ENCODE results near the gene SLC43A3. TPM values are rescaled to one million over a fixed set of nuclear protein-coding genes. Genes with fewer than 3 reads are reported as not detected.

SLC43A3 gene
- total and polyA plus RNA-seq, 2 of the 4 experiments (the other 2 are of a cell fraction), result 12.7 to 21.1 TPM

- TF ChIP-seq ELK1 (IDR thresholded peaks at IDR 0.05; ENCODE audit: borderline replicate concordance, low read depth, low read length) (no peak), CEBPB (IDR thresholded peaks at IDR 0.05; ENCODE audit: low read depth, low read length) (peak; percentile 80)
Measured at GRCh38 chr11:57424792-57425564, 1.9 kb downstream of the SLC43A3 start (continued).

All from IMR-90 (cell line).